ENCODE data around the gene ABCG1. TPM values are rescaled to one million over a fixed set of nuclear protein-coding genes. Genes with fewer than 3 reads are reported as not detected.

Gene ABCG1
- total RNA-seq, 1 experiment from 2014 or later, result 4.6 TPM

DNA sequence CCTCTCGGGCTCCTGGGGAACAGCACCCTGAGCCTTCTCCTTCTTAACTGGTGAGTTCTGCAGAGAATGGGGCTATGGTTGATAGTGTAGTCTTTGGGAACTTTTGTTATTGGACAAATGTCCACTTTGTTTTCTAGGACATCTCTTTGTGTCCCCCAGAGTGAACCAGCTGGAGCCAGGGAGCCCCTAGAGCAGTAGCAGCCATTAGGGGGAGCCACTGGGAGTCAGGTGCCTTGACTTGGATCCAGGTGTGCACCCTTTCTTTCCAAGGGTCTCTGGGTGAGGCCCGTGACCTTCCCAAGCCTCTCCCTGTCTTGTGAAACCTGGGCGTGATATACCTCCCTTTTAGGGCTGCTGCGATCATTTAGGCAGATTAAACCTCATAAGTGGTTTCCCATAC is 36.9 kb downstream of the ABCG1 start:
- no peak for DNase-seq (ENCODE audit: low read depth)
- in situ Hi-C loops (cut with HindIII; ENCODE audit: low pct_unique_long_range_greater_than_20kb, low sequenced_read_pairs), result no loop called here

DNA sequence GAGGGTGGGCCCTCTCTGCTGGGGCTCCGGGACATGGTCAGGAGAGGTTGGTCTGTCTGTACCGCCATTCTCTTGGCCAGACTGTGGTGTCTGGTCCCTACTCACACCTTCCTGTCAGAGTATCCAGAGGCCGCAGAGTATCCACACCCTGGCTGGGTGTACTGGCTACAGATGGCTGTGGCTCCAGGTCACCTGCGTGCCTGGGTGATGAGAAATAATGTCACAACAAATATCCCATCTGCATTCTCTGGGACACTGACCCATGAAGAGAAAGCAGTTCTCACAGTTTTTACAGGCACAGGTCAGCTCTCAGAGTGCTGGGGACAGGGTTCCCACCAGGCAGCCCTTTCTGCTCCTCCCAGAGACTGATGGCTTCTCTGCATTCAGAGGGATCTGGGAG is 37.4 kb downstream of the ABCG1 start:
- no peak for DNase-seq (ENCODE audit: low read depth)
- in situ Hi-C loops (cut with HindIII; ENCODE audit: low pct_unique_long_range_greater_than_20kb, low sequenced_read_pairs), result no loop called here

DNA sequence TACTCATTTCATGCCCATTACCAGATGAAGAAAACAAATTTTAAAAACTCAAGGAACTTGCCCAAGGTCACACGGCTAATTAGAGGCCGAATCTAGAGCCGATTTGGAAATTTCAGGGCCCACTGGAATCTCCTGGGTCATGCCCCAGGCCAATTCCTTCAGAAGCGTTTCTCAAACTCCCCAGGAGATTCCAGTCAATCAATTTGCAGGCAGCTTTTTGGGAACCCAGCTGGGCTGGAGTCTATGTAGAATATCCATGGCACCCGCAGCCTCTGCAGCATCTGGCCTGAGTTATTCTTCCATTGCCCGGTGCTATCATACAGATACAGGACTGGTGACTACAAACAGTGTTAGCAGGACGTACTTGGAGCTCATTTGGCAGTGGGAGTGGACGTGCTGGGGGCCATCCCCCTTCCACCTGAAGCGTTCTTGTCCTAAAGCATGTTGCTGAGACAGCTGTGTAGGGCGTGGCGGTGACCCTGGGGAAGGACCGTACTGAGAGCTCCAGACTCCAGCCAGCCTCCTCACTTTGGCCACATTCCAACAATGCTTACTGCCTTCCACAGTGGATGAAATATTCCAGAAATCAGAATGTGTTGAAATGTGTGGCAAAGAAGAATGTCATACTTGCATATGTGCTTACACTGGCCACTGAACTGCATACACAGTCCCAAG is 38.3 kb downstream of the ABCG1 start:
- in situ Hi-C loops (cut with HindIII; ENCODE audit: low pct_unique_long_range_greater_than_20kb, low sequenced_read_pairs), result no loop called here
- no peak for DNase-seq (ENCODE audit: low read depth)

DNA sequence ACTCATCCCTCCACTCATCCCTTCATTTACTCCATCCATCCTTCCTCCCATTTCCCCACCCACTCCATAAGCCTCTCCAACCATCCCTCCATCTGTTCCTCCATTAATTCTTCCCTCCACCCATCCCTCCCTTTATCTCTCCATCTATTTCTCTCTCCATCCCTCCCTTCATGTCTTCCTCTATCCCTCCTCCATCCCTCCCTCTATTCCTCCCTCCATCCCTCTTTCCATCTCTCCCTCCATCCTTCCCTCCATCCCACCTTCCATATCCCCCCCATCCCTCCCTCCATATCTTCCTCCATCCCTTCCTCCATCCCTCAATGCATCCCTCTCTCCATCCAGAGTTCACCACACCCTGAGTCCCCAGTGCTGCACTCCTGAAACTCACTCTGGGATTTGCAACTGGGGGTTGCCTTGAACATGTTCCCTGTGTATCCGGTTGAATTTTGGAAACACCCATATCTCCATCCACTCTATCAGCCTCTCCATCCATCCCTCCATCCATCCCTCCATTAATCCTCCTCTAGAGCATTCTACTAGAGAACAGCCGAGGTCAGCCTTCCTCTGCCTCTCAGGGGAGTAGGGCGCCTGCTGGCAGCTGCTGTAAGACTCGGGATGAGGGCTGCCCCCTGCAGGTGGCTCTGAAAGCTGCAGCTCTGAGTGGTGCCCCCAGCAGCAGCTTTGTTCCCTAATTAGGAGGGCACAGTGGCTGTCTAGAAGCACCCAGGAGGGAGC is 39.4 kb downstream of the ABCG1 start:
- in situ Hi-C loops (cut with HindIII; ENCODE audit: low pct_unique_long_range_greater_than_20kb, low sequenced_read_pairs), result no loop called here
- peak; percentile 34 for DNase-seq (ENCODE audit: low read depth)

DNA sequence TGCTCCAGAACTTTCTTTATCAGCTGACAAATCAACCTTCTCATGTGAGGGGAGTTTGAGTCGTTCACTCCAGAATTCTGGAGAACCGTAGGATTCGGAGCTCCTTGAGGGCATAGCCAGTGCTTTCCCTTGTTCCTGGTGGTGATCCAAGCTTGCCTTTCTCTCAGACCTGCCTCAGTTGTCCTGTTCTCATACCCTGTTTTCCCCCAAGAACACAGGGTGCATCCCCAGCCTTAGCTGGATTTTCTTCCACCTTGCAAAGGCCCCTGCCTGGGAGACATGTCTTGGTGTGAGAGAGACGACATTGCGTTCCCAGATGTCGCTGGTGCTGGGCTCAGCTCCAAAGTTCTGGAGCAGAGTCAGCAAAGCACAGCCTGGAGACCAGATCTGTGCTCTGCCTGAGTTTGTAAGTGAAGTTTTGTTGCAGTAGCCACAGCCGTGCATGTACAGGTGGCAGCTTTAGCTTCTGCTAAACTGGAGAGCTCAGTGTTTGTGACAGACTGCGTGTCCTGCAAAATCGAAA is 40.0 kb downstream of the ABCG1 start:
- in situ Hi-C loops (cut with HindIII; ENCODE audit: low pct_unique_long_range_greater_than_20kb, low sequenced_read_pairs), result no loop called here

DNA sequence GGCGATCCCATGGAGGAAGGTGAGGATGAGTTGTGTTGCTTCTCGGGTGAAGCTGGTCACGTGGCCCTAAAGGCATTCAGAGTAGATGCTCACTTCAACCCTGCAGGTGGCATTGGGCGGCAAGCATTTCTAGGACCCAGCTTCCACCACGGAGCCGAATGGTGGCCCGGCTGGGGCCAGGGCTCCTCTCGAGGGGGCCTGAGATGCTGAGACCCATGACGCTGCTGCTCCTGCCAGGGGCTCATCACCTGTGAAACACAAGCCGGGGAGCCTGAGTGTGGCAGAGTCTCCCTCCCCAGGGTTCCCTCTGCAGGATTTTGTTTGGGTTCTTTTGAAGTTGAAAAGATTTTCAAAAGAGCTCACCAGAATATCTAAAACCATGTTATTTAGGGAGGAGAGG is 41.2 kb downstream of the ABCG1 start:
- in situ Hi-C loops (cut with HindIII; ENCODE audit: low pct_unique_long_range_greater_than_20kb, low sequenced_read_pairs), result no loop called here
- no peak for DNase-seq (ENCODE audit: low read depth)

More for the DNA sequence above, 40.0 kb downstream of the ABCG1 start:
- no peak for DNase-seq (ENCODE audit: low read depth)

DNA sequence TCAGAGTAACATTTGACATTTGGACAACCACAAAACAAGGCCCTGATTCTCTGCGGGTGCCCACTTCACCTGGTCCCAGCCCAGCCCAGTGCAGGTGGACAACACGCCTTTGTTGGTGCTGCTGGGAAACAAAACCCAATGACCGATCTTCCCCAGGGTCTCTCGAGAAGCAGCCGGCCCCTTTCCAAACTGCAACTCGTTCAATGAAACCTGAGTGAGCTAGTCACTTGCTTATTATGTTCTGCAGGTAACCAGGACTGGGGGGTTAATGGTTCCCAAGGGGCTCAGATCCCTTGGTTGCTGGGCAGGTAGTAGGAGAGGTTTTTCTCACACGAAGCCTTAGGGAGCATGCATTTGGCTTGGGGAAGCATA is 42.9 kb downstream of the ABCG1 start:
- in situ Hi-C loops (cut with HindIII; ENCODE audit: low pct_unique_long_range_greater_than_20kb, low sequenced_read_pairs), result no loop called here
- no peak for DNase-seq (ENCODE audit: low read depth)

DNA sequence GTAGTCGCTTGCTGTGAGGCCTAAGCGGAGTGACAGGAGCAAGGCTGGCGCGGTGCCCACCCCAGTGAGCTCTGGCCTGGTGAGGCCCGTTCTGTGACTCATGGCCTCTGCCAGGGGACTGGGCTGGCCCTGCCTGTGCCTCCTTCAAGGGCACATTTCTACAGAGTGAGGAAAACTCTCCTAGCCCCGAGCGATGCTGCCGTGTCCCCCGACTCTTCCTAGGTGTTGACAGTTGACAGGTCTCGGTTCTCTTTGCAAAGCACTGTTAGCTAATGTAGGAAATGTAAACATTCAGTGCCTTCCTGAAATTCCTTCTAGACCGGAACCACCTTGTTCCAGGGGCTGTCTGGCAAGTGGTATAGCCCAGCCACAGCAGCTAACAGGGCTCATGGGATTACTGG is 43.9 kb downstream of the ABCG1 start:
- in situ Hi-C loops (cut with HindIII; ENCODE audit: low pct_unique_long_range_greater_than_20kb, low sequenced_read_pairs), result no loop called here
- DNase-seq (ENCODE audit: low read depth), result no peak

DNA sequence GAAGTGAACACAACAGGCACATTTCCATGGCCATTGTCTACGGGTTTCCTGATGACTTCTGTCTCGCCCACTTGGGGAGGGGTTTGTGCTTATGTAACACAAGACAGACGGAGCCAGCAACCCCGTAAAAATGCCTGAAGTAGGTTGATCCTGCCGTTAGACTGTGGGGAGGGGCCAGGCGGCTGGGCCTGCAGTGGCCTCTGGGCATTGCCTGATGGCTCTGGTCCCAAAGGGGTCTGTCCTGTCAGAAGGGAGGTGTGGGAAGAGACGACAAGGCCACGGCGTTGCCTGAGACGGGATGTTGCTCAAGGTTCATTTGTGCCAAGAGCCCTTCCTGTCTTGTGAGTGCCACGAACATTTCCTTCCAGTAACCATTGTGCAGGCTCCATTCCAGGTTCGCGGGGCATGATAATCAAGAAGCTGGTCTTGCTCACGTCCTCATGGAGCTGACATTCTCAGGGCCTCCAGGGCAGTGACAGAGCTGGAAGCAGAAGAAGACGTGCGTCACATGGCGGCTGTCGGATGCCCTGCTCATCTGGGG is 44.7 kb downstream of the ABCG1 start:
- in situ Hi-C loops (cut with HindIII; ENCODE audit: low pct_unique_long_range_greater_than_20kb, low sequenced_read_pairs), result no loop called here
- no peak for DNase-seq (ENCODE audit: low read depth)

DNA sequence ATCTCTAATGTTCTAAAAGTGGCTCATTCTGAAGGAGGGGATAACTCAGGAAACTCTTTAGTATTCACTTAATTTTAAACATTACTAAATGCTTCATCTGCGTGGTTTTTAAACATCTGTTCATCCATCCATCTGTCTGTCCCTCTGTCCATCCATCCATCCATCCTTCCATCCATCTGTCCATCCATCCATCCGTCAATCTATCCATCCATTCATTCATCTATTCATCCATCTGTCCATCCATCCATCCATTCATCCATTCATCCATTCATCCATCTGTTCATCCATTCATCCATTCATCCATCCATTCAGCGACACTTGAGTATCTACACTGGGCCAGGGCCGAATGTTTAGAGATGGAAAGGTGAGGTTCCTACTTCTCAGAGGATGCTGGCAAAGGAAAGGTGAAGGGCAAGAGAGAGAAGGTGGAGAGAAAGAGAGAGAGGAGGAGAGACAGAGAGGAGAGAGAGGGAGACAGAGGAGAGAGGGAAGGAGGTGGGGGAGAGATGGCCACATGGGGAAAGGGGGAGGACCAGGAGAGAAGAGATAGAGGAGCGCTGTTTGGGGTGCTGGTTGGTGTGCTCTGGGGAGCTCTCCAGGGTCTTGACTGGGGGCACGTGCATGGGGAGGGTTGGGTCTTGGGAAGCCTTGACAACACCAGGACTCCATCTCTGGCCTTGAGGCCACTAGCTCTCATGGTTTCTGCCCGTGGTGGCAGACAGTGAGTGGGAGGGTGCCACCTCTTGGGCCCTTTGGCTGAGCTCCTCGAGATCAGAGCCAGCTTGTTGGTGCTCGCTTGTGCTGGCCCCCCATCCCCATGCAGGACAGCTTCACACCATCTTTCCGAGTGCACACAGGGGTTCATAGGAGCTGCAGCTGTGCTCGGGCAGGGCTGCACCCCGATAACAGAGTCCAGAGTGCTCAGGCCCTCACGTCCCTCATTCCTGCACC is 45.6 kb downstream of the ABCG1 start:
- no peak for DNase-seq (ENCODE audit: low read depth)
- in situ Hi-C loops (cut with HindIII; ENCODE audit: low pct_unique_long_range_greater_than_20kb, low sequenced_read_pairs), result no loop called here

DNA sequence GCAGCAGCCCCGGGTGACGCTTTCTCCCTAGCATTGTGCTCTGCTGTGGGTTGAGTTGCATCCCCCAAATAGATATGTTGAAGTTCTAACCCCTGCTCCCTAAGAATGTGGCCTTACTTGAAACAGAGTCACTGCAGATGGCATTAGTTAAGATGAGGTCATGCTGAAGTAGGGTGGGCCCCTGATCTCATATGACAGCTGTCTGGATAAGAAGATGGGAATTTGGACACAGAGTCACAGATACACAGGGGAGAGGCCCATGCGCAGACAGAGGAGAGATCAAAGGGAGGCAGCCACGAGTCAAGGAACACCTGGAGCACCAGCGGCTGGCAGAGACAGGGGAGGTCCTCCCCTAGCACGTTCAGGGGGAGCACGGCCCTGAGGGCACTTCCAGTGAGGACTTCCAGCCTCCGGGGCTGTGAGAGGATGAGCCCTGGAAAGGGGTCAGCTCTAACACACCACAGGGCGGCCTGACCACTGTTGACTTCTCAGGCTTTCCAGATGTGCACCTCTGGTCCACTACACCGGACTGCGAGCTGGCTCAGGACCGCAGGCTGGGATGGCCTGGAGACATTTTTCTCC is 46.4 kb downstream of the ABCG1 start:
- DNase-seq (ENCODE audit: low read depth), result no peak
- in situ Hi-C loops (cut with HindIII; ENCODE audit: low pct_unique_long_range_greater_than_20kb, low sequenced_read_pairs), result no loop called here

DNA sequence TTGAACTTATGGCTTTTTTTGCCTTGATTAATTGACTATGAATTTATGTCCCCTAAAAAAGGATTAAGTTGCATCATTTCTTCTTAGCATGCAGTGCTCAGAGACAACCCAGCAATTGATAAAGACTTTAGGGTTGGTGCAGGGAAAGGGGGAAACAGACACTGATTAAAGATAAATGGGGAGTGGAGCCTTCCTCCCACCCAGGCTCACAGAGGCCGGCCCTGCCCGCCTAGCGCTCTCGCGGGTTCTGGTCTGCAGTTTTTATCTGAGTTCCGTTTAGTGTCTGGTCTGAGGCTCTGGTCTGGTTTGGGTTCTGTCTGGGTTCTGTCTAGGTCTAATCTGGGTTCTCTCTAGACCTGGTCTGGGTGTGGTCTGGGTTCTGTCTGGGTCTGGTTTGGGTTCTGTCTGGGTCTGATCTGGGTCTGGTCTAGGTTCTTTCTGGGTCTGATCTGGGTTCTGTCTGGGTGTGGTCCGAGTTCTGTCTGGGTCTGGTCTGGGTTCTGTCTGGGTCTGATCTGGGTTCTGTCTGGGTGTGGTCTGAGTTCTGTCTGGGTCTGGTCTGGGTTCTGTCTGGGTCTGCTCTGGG is 48.1 kb downstream of the ABCG1 start:
- DNase-seq (ENCODE audit: low read depth), result no peak
- in situ Hi-C loops (cut with HindIII; ENCODE audit: low pct_unique_long_range_greater_than_20kb, low sequenced_read_pairs), result no loop called here

DNA sequence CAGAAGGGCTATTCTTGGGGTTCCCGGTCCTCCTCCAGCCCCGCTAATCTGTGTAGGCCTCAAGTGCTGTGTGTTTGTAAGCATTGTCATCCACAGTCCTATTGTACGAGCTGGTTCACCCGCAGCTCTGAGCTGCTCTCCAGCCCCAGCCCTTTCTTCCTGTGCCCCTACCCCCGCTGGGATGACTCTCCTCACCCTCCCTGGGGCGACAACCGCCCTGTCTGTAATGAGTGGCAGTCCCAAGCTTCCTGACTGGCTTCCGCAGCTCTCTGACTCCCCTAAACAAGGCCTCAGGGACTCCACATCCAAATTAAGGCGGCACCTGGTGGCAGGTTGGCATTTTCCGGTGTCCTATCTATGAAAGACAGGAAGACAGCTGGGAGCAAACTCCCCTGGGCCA is 50.4 kb downstream of the ABCG1 start:
- in situ Hi-C loops (cut with HindIII; ENCODE audit: low pct_unique_long_range_greater_than_20kb, low sequenced_read_pairs), result no loop called here
- no peak for DNase-seq (ENCODE audit: low read depth)

DNA sequence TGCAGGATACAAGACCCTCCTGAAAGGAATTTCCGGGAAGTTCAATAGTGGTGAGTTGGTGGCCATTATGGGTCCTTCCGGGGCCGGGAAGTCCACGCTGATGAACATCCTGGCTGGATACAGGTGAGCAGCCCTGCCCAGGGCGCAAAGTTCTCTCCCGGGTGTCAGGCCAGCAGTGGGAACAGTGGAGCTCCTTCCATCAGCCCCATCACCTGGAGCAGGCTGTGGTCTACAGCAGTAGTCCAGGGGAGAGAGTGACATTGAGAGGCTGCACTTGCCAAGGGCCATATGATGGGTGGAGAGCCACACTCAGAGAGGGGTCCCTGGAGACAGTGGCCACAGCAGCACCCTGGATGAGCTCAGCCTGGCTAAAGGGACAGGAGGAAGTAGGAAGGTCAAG is 52.1 kb downstream of the ABCG1 start:
- no peak for DNase-seq (ENCODE audit: low read depth)

DNA sequence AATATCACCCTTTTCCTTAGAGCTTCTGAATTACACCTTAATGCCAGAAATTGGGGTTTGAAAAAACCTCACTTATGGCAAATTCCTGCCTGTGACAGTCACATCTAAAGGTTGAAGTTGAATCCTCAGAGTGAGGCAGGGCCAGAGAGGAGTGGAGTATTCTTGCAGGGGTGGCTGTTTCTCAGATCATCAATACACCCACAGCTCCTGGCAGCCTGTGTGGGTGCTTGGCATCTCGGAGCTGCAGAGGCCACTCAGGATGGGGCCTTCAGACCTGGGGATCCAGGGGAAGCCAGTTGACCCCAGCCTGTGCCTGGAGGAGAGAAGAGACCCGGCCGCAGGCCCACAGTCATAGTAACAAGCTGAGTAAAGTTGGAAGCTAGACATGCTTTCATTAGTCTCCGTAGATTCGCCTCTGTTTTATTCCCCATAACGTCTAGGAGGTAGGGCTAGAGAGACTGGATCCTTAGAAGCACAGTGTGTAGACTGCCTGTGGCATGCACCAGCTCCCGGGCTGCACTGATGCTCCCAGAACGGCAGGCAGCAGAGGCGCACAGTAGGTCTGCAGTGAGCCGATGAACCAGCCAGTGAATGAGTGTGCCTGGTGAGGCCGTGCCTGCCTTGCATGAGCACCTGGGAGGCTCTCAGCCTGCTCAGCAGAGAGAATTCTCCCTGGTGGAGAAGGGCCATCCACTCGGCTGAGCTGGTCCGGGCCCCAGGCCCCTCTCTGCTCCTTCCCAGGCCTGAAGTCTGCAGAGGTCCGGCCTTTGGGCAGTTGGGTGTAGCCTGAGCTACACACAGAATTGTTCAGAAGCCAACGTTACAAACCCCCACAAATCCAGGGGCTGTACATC is 53.4 kb downstream of the ABCG1 start:
- in situ Hi-C loops (cut with HindIII; ENCODE audit: low pct_unique_long_range_greater_than_20kb, low sequenced_read_pairs), result no loop called here
- DNase-seq (ENCODE audit: low read depth), result no peak

More for the DNA sequence above, 52.1 kb downstream of the ABCG1 start:
- in situ Hi-C loops (cut with HindIII; ENCODE audit: low pct_unique_long_range_greater_than_20kb, low sequenced_read_pairs), result no loop called here

DNA sequence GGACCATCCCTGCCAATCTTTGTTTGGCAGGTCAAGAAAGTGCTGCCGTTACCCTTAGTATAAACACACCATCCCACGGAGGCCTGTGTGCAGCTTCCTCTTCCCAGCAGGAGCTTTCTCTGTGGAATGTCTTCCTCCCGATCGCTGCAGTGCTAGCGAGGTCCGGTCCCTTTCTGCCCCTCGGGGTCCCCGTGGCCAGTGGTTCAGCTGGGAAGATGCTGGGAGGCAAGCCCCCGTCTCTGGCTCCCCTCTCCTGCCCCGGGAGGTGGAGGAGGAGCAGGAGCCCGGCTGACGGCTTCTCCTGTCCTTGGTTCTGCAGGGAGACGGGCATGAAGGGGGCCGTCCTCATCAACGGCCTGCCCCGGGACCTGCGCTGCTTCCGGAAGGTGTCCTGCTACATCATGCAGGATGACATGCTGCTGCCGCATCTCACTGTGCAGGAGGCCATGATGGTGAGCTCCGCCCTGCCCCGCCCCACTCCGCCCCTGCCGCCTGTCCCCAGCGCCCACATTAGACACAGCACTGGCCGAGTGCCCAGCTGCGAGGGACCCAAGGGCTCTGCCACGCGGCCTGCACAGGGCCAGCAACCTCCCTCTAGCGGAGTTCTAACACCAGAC is 54.2 kb downstream of the ABCG1 start:
- in situ Hi-C loops (cut with HindIII; ENCODE audit: low pct_unique_long_range_greater_than_20kb, low sequenced_read_pairs), result no loop called here
- DNase-seq (ENCODE audit: low read depth), result no peak

DNA sequence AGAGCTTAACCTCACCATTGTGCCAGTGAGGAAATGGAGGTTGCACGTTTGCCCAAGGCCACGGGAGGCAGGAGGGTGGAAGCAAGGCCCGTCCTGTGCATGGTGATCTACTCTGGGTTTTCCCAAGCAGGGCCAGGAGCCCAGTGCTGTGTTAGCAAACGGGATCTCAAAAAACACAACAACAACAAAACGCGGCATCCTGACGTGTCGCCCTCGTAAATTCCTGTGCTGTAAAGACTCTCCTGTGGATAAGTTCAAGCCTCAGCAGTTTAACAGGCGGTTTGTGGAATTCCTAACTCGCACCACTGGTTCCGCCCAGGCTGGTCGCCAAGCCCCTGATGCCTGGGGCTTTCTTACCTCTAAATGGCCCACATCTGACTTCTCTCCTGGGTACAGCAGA is 57.1 kb downstream of the ABCG1 start:
- in situ Hi-C loops (cut with HindIII; ENCODE audit: low pct_unique_long_range_greater_than_20kb, low sequenced_read_pairs), result no loop called here
- DNase-seq (ENCODE audit: low read depth), result peak; percentile 49

All from Caki2 (cell line).